T-helper 1 cell treated with Interleukin-12 subunit alpha and Interleukin-12 subunit beta and Interleukin-4 antibody, amounts not matched to agents 30 μg/mL and 1 μg/mL, for 36 hours (primary cell): Measurements from ENCODE around the gene CEP131.

Source experiments
- H3K27ac Mint-ChIP-seq: one replicate; pipeline ENCODE4 v1.8.0; 2021; ENCODE audit warnings: mild to moderate bottlenecking, mixed read lengths
- H3K27me3 Mint-ChIP-seq: one replicate; pipeline ENCODE4 v1.8.0; 2021; ENCODE audit warnings: low read depth, mixed read lengths
- H3K36me3 Mint-ChIP-seq: one replicate; pipeline ENCODE4 v1.8.0; 2021; ENCODE audit warnings: low read depth, mixed read lengths
- H3K4me1 Mint-ChIP-seq: one replicate; pipeline ENCODE4 v1.8.0; 2021; ENCODE audit warnings: low read depth, mixed read lengths
- H3K4me3 Mint-ChIP-seq: one replicate; pipeline ENCODE4 v1.8.0; 2021; ENCODE audit warnings: mild to moderate bottlenecking, moderate library complexity, mixed read lengths
- H3K9me3 Mint-ChIP-seq: one replicate; pipeline ENCODE4 v1.8.0; 2021; ENCODE audit warnings: mixed read lengths

Gene CEP131

GRCh38 chr17:81222906-81223761 lies at the start of gene CEP131:
CEP131 (minus strand) TSS chr17:81222965; CDS start chr17:81220056, 2,909 bp downstream.
- peaks cover 4% of the 10 kb centered on the region for H3K27me3 Mint-ChIP-seq
- peak within 1 kb of the TSS; percentile 62 for H3K27ac Mint-ChIP-seq
- H3K36me3 Mint-ChIP-seq: peaks cover 3% of the 10 kb centered on the region
- peaks cover 15% of the 10 kb centered on the region for H3K4me1 Mint-ChIP-seq
- H3K9me3 Mint-ChIP-seq: no peaks in the 10 kb centered on the region
- H3K4me3 Mint-ChIP-seq: peak within 1 kb of the TSS; percentile 78

- H3K4me3 Mint-ChIP-seq: no peak overlapping the region
- H3K27me3 Mint-ChIP-seq: no peaks in the 10 kb centered on the region
- no peaks in the 10 kb centered on the region for H3K9me3 Mint-ChIP-seq
- H3K27ac Mint-ChIP-seq: no peak overlapping the region
- H3K36me3 Mint-ChIP-seq: peaks cover 34% of the 10 kb centered on the region
- H3K4me1 Mint-ChIP-seq: peaks cover 4% of the 10 kb centered on the region
These were observed 48.5 kb upstream of the CEP131 start for GRCh38 chr17:81271226-81271625.

- Mint-ChIP-seq H3K27me3 (no peaks in the 10 kb centered on the region), H3K4me1 (peaks cover 4% of the 10 kb centered on the region), H3K4me3 (no peak overlapping the region), H3K36me3 (peaks cover 38% of the 10 kb centered on the region), H3K9me3 (no peaks in the 10 kb centered on the region), H3K27ac (no peak overlapping the region)
These were observed 47.5 kb upstream of the CEP131 start for GRCh38 chr17:81270279-81270678.

GRCh38 chr17:81267390-81268067 lies 44.8 kb upstream of the CEP131 start:
- H3K4me1 Mint-ChIP-seq: peaks cover 2% of the 10 kb centered on the region
- no peak overlapping the region for H3K4me3 Mint-ChIP-seq
- H3K9me3 Mint-ChIP-seq: no peaks in the 10 kb centered on the region
- H3K36me3 Mint-ChIP-seq: peaks cover 34% of the 10 kb centered on the region
- H3K27ac Mint-ChIP-seq: no peak overlapping the region
- H3K27me3 Mint-ChIP-seq: no peaks in the 10 kb centered on the region

- Mint-ChIP-seq H3K4me1 (peaks cover 2% of the 10 kb centered on the region), H3K36me3 (peaks cover 30% of the 10 kb centered on the region), H3K27ac (no peak overlapping the region), H3K27me3 (no peaks in the 10 kb centered on the region), H3K4me3 (no peak overlapping the region), H3K9me3 (no peaks in the 10 kb centered on the region)
These were observed 42.8 kb upstream of the CEP131 start for GRCh38 chr17:81265576-81265975.

DNA sequence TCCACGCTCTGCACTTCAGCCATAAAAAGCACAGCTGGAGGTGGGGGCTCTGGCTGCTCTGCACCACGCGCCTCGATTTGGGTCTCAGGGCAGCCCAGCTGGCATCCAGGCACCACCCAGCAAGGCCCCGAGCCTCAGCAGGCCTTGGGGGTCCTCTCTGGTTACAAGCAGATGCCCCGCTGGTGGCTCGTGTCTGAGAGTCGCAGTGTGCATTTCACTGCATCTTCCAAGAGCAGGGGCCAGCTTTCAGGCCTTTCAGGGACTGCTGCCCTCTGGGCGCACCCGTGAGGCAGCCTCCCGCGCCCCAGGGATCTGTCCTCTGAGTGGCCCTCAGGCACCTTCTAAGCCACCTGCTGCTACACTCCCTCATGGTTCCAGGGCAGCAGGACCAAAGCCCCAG lies 41.9 kb upstream of the CEP131 start:
- H3K27ac Mint-ChIP-seq: no peak overlapping the region
- peaks cover 27% of the 10 kb centered on the region for H3K36me3 Mint-ChIP-seq
- peaks cover 2% of the 10 kb centered on the region for H3K4me1 Mint-ChIP-seq
- no peaks in the 10 kb centered on the region for H3K9me3 Mint-ChIP-seq
- no peaks in the 10 kb centered on the region for H3K27me3 Mint-ChIP-seq
- H3K4me3 Mint-ChIP-seq: no peak overlapping the region

GRCh38 chr17:81263371-81264181 lies 40.8 kb upstream of the CEP131 start:
- Mint-ChIP-seq H3K27me3 (no peaks in the 10 kb centered on the region), H3K4me3 (no peak overlapping the region), H3K36me3 (peaks cover 18% of the 10 kb centered on the region), H3K27ac (no peak overlapping the region), H3K9me3 (no peaks in the 10 kb centered on the region), H3K4me1 (peaks cover 2% of the 10 kb centered on the region)

DNA sequence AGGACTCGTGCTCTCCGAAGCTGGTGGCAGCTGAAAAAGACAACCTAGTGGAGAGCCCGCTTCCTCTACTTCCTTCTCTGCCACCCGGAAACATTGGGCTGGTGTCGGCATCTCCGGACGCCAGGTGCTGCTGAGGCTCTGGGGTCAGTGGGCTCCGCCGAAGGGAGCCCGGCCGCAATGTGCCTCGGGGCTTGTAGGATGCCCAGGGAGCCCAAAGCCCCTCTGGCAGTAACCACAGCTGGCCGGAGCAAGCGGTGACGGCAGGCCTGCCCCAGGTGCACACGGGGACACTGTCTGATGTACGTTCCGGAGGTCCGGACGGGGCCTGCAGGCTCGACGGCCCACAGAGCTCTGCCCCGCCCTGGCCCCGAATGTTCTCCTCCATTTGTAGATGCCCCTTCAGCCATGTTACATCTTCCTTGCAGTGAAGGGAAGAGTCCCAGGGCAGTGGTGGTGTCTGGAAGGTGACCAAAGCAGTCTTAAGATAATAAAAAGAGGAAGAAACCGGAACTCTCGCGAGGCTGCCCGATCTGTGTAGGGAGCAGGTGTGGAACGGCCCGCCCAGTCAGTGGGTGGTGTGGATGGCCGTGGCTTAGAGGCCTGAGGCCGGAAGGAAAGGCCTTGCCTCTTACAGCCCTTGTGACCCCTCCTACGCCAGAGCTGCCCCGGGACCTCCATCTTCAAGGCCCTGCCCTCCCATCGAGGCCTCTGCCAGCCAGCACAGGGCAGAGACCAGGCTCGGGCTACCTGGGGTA lies 39.0 kb upstream of the CEP131 start:
- no peaks in the 10 kb centered on the region for H3K9me3 Mint-ChIP-seq
- H3K27me3 Mint-ChIP-seq: no peaks in the 10 kb centered on the region
- peaks cover 9% of the 10 kb centered on the region for H3K36me3 Mint-ChIP-seq
- H3K27ac Mint-ChIP-seq: no peak overlapping the region
- no peak overlapping the region for H3K4me3 Mint-ChIP-seq
- H3K4me1 Mint-ChIP-seq: peaks cover under 1% of the 10 kb centered on the region

GRCh38 chr17:81261096-81261495 lies 38.3 kb upstream of the CEP131 start:
- no peaks in the 10 kb centered on the region for H3K9me3 Mint-ChIP-seq
- peaks cover 7% of the 10 kb centered on the region for H3K36me3 Mint-ChIP-seq
- no peaks in the 10 kb centered on the region for H3K4me1 Mint-ChIP-seq
- H3K4me3 Mint-ChIP-seq: no peak overlapping the region
- no peak overlapping the region for H3K27ac Mint-ChIP-seq
- H3K27me3 Mint-ChIP-seq: no peaks in the 10 kb centered on the region

- Mint-ChIP-seq H3K9me3 (no peaks in the 10 kb centered on the region), H3K27ac (no peak overlapping the region), H3K27me3 (no peaks in the 10 kb centered on the region), H3K4me1 (no peaks in the 10 kb centered on the region), H3K36me3 (peaks cover 4% of the 10 kb centered on the region), H3K4me3 (no peak overlapping the region)
These were observed 37.9 kb upstream of the CEP131 start for GRCh38 chr17:81260641-81261040.

GRCh38 chr17:81260171-81260570 lies 37.4 kb upstream of the CEP131 start:
- H3K27ac Mint-ChIP-seq: no peak overlapping the region
- no peak overlapping the region for H3K4me3 Mint-ChIP-seq
- no peaks in the 10 kb centered on the region for H3K4me1 Mint-ChIP-seq
- H3K27me3 Mint-ChIP-seq: no peaks in the 10 kb centered on the region
- H3K36me3 Mint-ChIP-seq: no peaks in the 10 kb centered on the region
- H3K9me3 Mint-ChIP-seq: no peaks in the 10 kb centered on the region

- Mint-ChIP-seq H3K27ac (no peak overlapping the region), H3K27me3 (no peaks in the 10 kb centered on the region), H3K36me3 (no peaks in the 10 kb centered on the region), H3K4me1 (no peaks in the 10 kb centered on the region), H3K9me3 (no peaks in the 10 kb centered on the region), H3K4me3 (no peak overlapping the region)
These were observed 36.4 kb upstream of the CEP131 start for GRCh38 chr17:81259058-81259605.

GRCh38 chr17:81258292-81258691 lies 35.5 kb upstream of the CEP131 start:
- H3K27ac Mint-ChIP-seq: no peak overlapping the region
- no peak overlapping the region for H3K4me3 Mint-ChIP-seq
- H3K27me3 Mint-ChIP-seq: no peaks in the 10 kb centered on the region
- H3K9me3 Mint-ChIP-seq: no peaks in the 10 kb centered on the region
- H3K36me3 Mint-ChIP-seq: peaks cover 2% of the 10 kb centered on the region
- peaks cover 6% of the 10 kb centered on the region for H3K4me1 Mint-ChIP-seq

- Mint-ChIP-seq H3K4me3 (no peak overlapping the region), H3K27me3 (no peaks in the 10 kb centered on the region), H3K4me1 (peaks cover 9% of the 10 kb centered on the region), H3K27ac (no peak overlapping the region), H3K36me3 (peaks cover 5% of the 10 kb centered on the region), H3K9me3 (no peaks in the 10 kb centered on the region)
These were observed 34.8 kb upstream of the CEP131 start for GRCh38 chr17:81257533-81257932.
